GM18520 (cell line): ENCODE measurements around the gene BACH2.
"Not testable (repeated sequence)": the region's sequence is repeated elsewhere in the genome, so short reads cannot be mapped to it uniquely, and the experiment has no call there.

Source experiments
- ATAC-seq: cut with Tn5 transposase; IDR thresholded peaks from one replicate; pipeline ENCODE4 v1.9.1; 2021; ENCODE audit not compliant: unreplicated experiment

BACH2 gene

GRCh38 chr6:90133664-90134063 is 163.0 kb downstream of the BACH2 start:
- not testable (repeated sequence) for ATAC-seq

- ATAC-seq, result no peak
Observed at GRCh38 chr6:90131614-90132423, 164.8 kb downstream of the BACH2 start.

- no peak for ATAC-seq
Observed at GRCh38 chr6:90131125-90131524, 165.5 kb downstream of the BACH2 start.

- ATAC-seq, result not testable (repeated sequence)
Observed at GRCh38 chr6:90128687-90129086, 168.0 kb downstream of the BACH2 start.

GRCh38 chr6:90127595-90127994 is 169.0 kb downstream of the BACH2 start:
- ATAC-seq, result no peak

- no peak for ATAC-seq
Observed at GRCh38 chr6:90126839-90127238, 169.8 kb downstream of the BACH2 start.

- no peak for ATAC-seq
Observed at GRCh38 chr6:90126181-90126580, 170.5 kb downstream of the BACH2 start.

- ATAC-seq, result no peak
Observed at GRCh38 chr6:90124874-90125510, 171.7 kb downstream of the BACH2 start.

GRCh38 chr6:90123831-90124230 is 172.8 kb downstream of the BACH2 start:
- ATAC-seq, result no peak

- peak; percentile 40 for ATAC-seq
Observed at GRCh38 chr6:90121982-90122381, 174.7 kb downstream of the BACH2 start.

GRCh38 chr6:90120327-90120726 is 176.3 kb downstream of the BACH2 start:
- no peak for ATAC-seq

GRCh38 chr6:90119618-90120017 is 177.0 kb downstream of the BACH2 start:
- no peak for ATAC-seq

GRCh38 chr6:90118581-90118980 is 178.1 kb downstream of the BACH2 start:
- no peak for ATAC-seq

GRCh38 chr6:90118069-90118468 is 178.6 kb downstream of the BACH2 start:
- no peak for ATAC-seq

- not testable (repeated sequence) for ATAC-seq
Observed at GRCh38 chr6:90116126-90116525, 180.5 kb downstream of the BACH2 start.

GRCh38 chr6:90113389-90113788 is 183.3 kb downstream of the BACH2 start:
- no peak for ATAC-seq

- ATAC-seq, result no peak
Observed at GRCh38 chr6:90111387-90111786, 185.3 kb downstream of the BACH2 start.

GRCh38 chr6:90110971-90111370 is 185.7 kb downstream of the BACH2 start:
- no peak for ATAC-seq

GRCh38 chr6:90109141-90109540 is 187.5 kb downstream of the BACH2 start:
- ATAC-seq, result no peak

GRCh38 chr6:90107771-90108282 is 188.8 kb downstream of the BACH2 start:
- ATAC-seq, result peak; percentile 72

- no peak for ATAC-seq
Observed at GRCh38 chr6:90107371-90107770, 189.3 kb downstream of the BACH2 start.

- ATAC-seq, result no peak
Observed at GRCh38 chr6:90106449-90106848, 190.2 kb downstream of the BACH2 start.
